Right lobe of liver (tissue), 4 donors: Measurements from ENCODE around the gene PAM16.

ENCODE experiments used
- POLR2A ChIP-seq: fragments of 450-650 bp; IDR thresholded peaks from one replicate; pipeline ENCODE4 v1.6.1; 2017; ENCODE audit warnings: antibody characterized with exemption, mild to moderate bottlenecking
- TF ChIP-seq, protein P1 (sequence below), 4 donors: fragments of 200-600 bp in 3 of 4; fragments of 450-650 bp in 1 of 4; IDR thresholded peaks; one replicate each; pipeline versions ENCODE4 v1.5.1 to v1.8.0; 2016 to 2022; ENCODE audit warnings: antibody characterized with exemption in 4 of 4, mild to moderate bottlenecking in 2 of 4
- donor health status: DM: no; HTN: no; CAD: no.
- donor health status: DM: no; HTN: no; CAD: no.
- donor health status: DM: no; HTN: yes; CAD: no.

GRCh38 chr16:4320571-4321137 is 30.5 kb downstream of the PAM16 start:
- TF ChIP-seq, protein P1, sequence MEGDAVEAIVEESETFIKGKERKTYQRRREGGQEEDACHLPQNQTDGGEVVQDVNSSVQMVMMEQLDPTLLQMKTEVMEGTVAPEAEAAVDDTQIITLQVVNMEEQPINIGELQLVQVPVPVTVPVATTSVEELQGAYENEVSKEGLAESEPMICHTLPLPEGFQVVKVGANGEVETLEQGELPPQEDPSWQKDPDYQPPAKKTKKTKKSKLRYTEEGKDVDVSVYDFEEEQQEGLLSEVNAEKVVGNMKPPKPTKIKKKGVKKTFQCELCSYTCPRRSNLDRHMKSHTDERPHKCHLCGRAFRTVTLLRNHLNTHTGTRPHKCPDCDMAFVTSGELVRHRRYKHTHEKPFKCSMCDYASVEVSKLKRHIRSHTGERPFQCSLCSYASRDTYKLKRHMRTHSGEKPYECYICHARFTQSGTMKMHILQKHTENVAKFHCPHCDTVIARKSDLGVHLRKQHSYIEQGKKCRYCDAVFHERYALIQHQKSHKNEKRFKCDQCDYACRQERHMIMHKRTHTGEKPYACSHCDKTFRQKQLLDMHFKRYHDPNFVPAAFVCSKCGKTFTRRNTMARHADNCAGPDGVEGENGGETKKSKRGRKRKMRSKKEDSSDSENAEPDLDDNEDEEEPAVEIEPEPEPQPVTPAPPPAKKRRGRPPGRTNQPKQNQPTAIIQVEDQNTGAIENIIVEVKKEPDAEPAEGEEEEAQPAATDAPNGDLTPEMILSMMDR (IDR thresholded peaks at IDR 0.05): no peak
- no peak for TF ChIP-seq POLR2A
